Right lobe of liver (tissue), 4 donors: Measurements from ENCODE around the gene TUNAR.

ENCODE experiments used
- CTCF ChIP-seq, 4 donors: fragments of 200-600 bp in 3 of 4; fragments of 450-650 bp in 1 of 4; IDR thresholded peaks; one replicate each; pipeline versions ENCODE4 v1.5.1 to v1.8.0; 2016 to 2022; ENCODE audit warnings: antibody characterized with exemption in 4 of 4, mild to moderate bottlenecking in 2 of 4
- POLR2A ChIP-seq: fragments of 450-650 bp; IDR thresholded peaks from one replicate; pipeline ENCODE4 v1.6.1; 2017; ENCODE audit warnings: antibody characterized with exemption, mild to moderate bottlenecking
- donor health status: DM: no; HTN: no; CAD: no.
- donor health status: DM: no; HTN: no; CAD: no.
- donor health status: DM: no; HTN: yes; CAD: no.

GRCh38 chr14:95855606-95856005 lies 21.0 kb upstream of the TUNAR start:
- TF ChIP-seq CTCF (IDR thresholded peaks at IDR 0.05) = no peak
- no peak for TF ChIP-seq POLR2A
